ENCODE measurements around the gene RAB3IP. TPM values are rescaled to one million over a fixed set of nuclear protein-coding genes. Genes with fewer than 3 reads are reported as not detected.
A peak's percentile ranks its signal among the peaks of the same experiment; 100 is the strongest.

RAB3IP gene
- total RNA-seq, 4 donors from 2014 or later: 24.1 to 38.4 (median 36.3) TPM

- Histone ChIP-seq H3K4me1 (peaks cover 0 to 18% (median 4%) of the 10 kb centered on the region in 4 donors), H3K9me3 (no peaks in the 10 kb centered on the region), H3K36me3 (no peaks in the 10 kb centered on the region), H3K27ac (no peak overlapping the region), H3K4me3 (no peak overlapping the region), H3K27me3 (no peaks in the 10 kb centered on the region)
- in situ Hi-C loops (cut with MboI; ENCODE audit: low pct_ligation_motif_present in 1 of 4, low pct_unique_long_range_greater_than_20kb in 1 of 4, low sequenced_read_pairs in 3 of 4) (no loop called here), intact Hi-C loops (cut with DNase I; ENCODE audit: low total_unique reads) (no loop called here)
- DNase-seq: no peak
- TF ChIP-seq POLR2AphosphoS5 (IDR thresholded peaks at IDR 0.05) (no peak), CTCF (IDR thresholded peaks at IDR 0.05) (no peak), POLR2A (IDR thresholded peaks at IDR 0.05) (no peak), EP300 (IDR thresholded peaks at IDR 0.05; ENCODE audit: low read depth) (no peak)
Observed at GRCh38 chr12:69834576-69834975, 95.9 kb downstream of the RAB3IP start.

- Histone ChIP-seq H3K4me1 (peaks cover 0 to 18% (median 4%) of the 10 kb centered on the region in 4 donors), H3K4me3 (no peak overlapping the region), H3K27me3 (no peaks in the 10 kb centered on the region), H3K27ac (no peak overlapping the region), H3K36me3 (no peaks in the 10 kb centered on the region), H3K9me3 (no peaks in the 10 kb centered on the region)
- DNase-seq: no peak
- no peak for TF ChIP-seq POLR2AphosphoS5 (IDR thresholded peaks at IDR 0.05)
- TF ChIP-seq POLR2A (IDR thresholded peaks at IDR 0.05): no peak
- no peak for TF ChIP-seq CTCF (IDR thresholded peaks at IDR 0.05)
- TF ChIP-seq EP300 (IDR thresholded peaks at IDR 0.05; ENCODE audit: low read depth): no peak
- intact Hi-C loops (cut with DNase I; ENCODE audit: low total_unique reads) (loop anchor here (5.0 kb wide), 1 partner anchor 1212 kb away; no protein-coding TSS in a partner anchor), in situ Hi-C loops (cut with MboI; ENCODE audit: low pct_ligation_motif_present in 1 of 4, low pct_unique_long_range_greater_than_20kb in 1 of 4, low sequenced_read_pairs in 3 of 4) (no loop called here)
- WGBS, 2 donors (ENCODE audit: low coverage in 1 of 2): 70 to 78% methylated on average over 3 of the region's 3 CpGs
Observed at GRCh38 chr12:69835081-69835480, 96.4 kb downstream of the RAB3IP start.

GRCh38 chr12:69836015-69836414 is 97.4 kb downstream of the RAB3IP start:
- intact Hi-C loops (cut with DNase I; ENCODE audit: low total_unique reads) (loop anchor here (5.0 kb wide), 1 partner anchor 1211 kb away; no protein-coding TSS in a partner anchor), in situ Hi-C loops (cut with MboI; ENCODE audit: low pct_ligation_motif_present in 1 of 4, low pct_unique_long_range_greater_than_20kb in 1 of 4, low sequenced_read_pairs in 3 of 4) (no loop called here)
- no peak overlapping the region for H3K27ac ChIP-seq
- no peak for DNase-seq
- H3K4me3 ChIP-seq: no peak overlapping the region
- peaks cover 0 to 18% (median 4%) of the 10 kb centered on the region in 4 donors for H3K4me1 ChIP-seq
- H3K9me3 ChIP-seq: no peaks in the 10 kb centered on the region
- H3K36me3 ChIP-seq: no peaks in the 10 kb centered on the region
- no peaks in the 10 kb centered on the region for H3K27me3 ChIP-seq
- no peak for TF ChIP-seq EP300 (IDR thresholded peaks at IDR 0.05; ENCODE audit: low read depth)
- no peak for TF ChIP-seq POLR2A (IDR thresholded peaks at IDR 0.05)
- no peak for TF ChIP-seq POLR2AphosphoS5 (IDR thresholded peaks at IDR 0.05)
- TF ChIP-seq CTCF (IDR thresholded peaks at IDR 0.05): no peak
- WGBS, 2 donors (ENCODE audit: low coverage in 1 of 2): 85% methylated on average over 11 of the region's 13 CpGs; no CpG with 5 or more reads in 1 of the 2 donors

- H3K9me3 ChIP-seq: no peaks in the 10 kb centered on the region
- no peak overlapping the region for H3K4me3 ChIP-seq
- H3K27ac ChIP-seq: peak overlapping the region in 1 of 4 donors; percentile 35
- in situ Hi-C loops (cut with MboI; ENCODE audit: low pct_ligation_motif_present in 1 of 4, low pct_unique_long_range_greater_than_20kb in 1 of 4, low sequenced_read_pairs in 3 of 4) (no loop called here), intact Hi-C loops (cut with DNase I; ENCODE audit: low total_unique reads) (loop anchor here (5.0 kb wide), 1 partner anchor 1210 kb away; no protein-coding TSS in a partner anchor)
- no peaks in the 10 kb centered on the region for H3K27me3 ChIP-seq
- no peak for DNase-seq
- H3K4me1 ChIP-seq: peaks cover 0 to 18% (median 4%) of the 10 kb centered on the region in 4 donors
- 84 to 86% methylated on average over 3 to 4 of the region's 4 CpGs for WGBS, 2 donors (ENCODE audit: low coverage in 1 of 2)
- no peak for TF ChIP-seq EP300 (IDR thresholded peaks at IDR 0.05; ENCODE audit: low read depth)
- no peak for TF ChIP-seq POLR2AphosphoS5 (IDR thresholded peaks at IDR 0.05)
- no peak for TF ChIP-seq CTCF (IDR thresholded peaks at IDR 0.05)
- TF ChIP-seq POLR2A (IDR thresholded peaks at IDR 0.05): no peak
- H3K36me3 ChIP-seq: no peaks in the 10 kb centered on the region
Observed at GRCh38 chr12:69837191-69837590, 98.5 kb downstream of the RAB3IP start.
